Esophagus muscularis mucosa (tissue), 4 donors: ENCODE results near the gene RAB3GAP2. TPM values are rescaled to one million over a fixed set of nuclear protein-coding genes. Genes with fewer than 3 reads are reported as not detected.

Experiments used
- DNase-seq: peaks from one replicate; pipeline ENCODE4 v3.0.0-alpha.2; 2017; ENCODE audit errors: extremely low spot score
- H3K27ac ChIP-seq, 4 donors: fragments of 200-600 bp; sonication (generic); replicated peaks in 1 of 4; 1 replicate in 3 of 4; 2 replicates in 1 of 4; pipeline ENCODE4 v1.5.1; 2016 to 2019; ENCODE audit warnings: mild to moderate bottlenecking in 1 of 4
- H3K27me3 ChIP-seq, 4 donors: fragments of 200-600 bp; sonication (generic); one replicate each; pipeline versions ENCODE4 v1.5.1 to v1.6.0; 2016 to 2019
- H3K36me3 ChIP-seq, 4 donors: fragments of 200-600 bp; sonication (generic); one replicate each; pipeline ENCODE4 v1.5.1; 2016 to 2019
- H3K4me1 ChIP-seq, 4 donors: fragments of 200-600 bp; sonication (generic); one replicate each; pipeline ENCODE4 v1.5.1; 2016 to 2019
- H3K4me3 ChIP-seq, 4 donors: fragments of 200-600 bp; sonication (generic); 1 replicate in 2 of 4; 2 replicates in 2 of 4; pipeline ENCODE4 v1.5.1; 2016 to 2019; ENCODE audit warnings: mild to moderate bottlenecking in 4 of 4, moderate library complexity in 1 of 4
- H3K9me3 ChIP-seq, 4 donors: fragments of 200-600 bp; sonication (generic); 1 replicate in 3 of 4; 2 replicates in 1 of 4; pipeline ENCODE4 v1.5.1; 2016 to 2019
- EP300 ChIP-seq: sonication (generic); formaldehyde crosslinking; IDR thresholded peaks from one replicate; pipeline ENCODE4 v1.6.1; 2017; ENCODE audit warnings: antibody characterized with exemption
- POLR2A ChIP-seq: fragments of 450-650 bp; IDR thresholded peaks from one replicate; pipeline ENCODE4 v1.6.1; 2017; ENCODE audit warnings: antibody characterized with exemption, moderate library complexity, mild to moderate bottlenecking, low read depth
- POLR2AphosphoS5 ChIP-seq, 2 donors: sonication (generic); formaldehyde crosslinking; IDR thresholded peaks; one replicate each; pipeline ENCODE4 v1.6.1; 2017; ENCODE audit warnings: antibody characterized with exemption in 2 of 2
- WGBS: methylation state at CpG from one replicate; pipeline ENCODE4 v1.1.5; 2018; 5-methylcytosine and 5-hydroxymethylcytosine counted together
- intact Hi-C: fragments of 100-400 bp; cut with DNase I; formaldehyde crosslinking; loops from one replicate; pipeline ENCODE4 v1.15.1; 2023
- total RNA-seq, 4 donors: library from RNA; depleted of rRNA; stranded (reverse); fragments of >200 nt; gene quantifications; one replicate each; pipeline versions ENCODE4 v1.1.0 to v1.2.1, GENCODE V29; 2016
- TF ChIP-seq, protein P1 (sequence below), 3 experiments: fragments of 200-600 bp in 2 of 3; fragments of 450-650 bp in 1 of 3; sonication (generic) in 2 of 3; IDR thresholded peaks; one replicate each; pipeline ENCODE4 v1.5.1; 2017 to 2019; ENCODE audit warnings: antibody characterized with exemption in 3 of 3, mild to moderate bottlenecking in 2 of 3, moderate library complexity in 1 of 3

Gene RAB3GAP2
- total RNA-seq, 4 donors from 2014 or later, result 19.8 to 23.0 (median 21.2) TPM

DNA sequence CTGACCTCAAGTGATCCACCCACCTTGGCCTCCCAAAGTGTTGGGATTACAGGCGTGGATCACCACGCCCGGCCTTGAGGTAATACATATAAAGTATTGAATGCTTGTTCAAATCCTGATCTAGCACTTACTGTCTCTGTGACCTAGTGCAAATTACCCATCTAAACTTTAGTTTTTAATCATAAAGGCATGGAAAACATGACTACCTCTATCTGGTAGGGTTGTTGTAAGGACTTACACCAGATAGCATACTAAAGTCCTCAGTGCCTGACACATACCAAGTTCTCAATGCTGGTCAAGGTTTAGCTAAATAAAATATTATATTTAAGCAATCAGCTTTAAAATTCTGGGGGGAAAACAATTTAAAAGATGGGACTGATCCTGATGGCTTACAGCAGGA lies 38.3 kb downstream of the RAB3GAP2 start:
- 97% methylated on average over 3 of the region's 3 CpGs for WGBS
- Histone ChIP-seq H3K4me3 (no peak overlapping the region), H3K4me1 (peaks cover 0 to 32% (median 20%) of the 10 kb centered on the region in 4 donors), H3K9me3 (no peaks in the 10 kb centered on the region), H3K27me3 (no peaks in the 10 kb centered on the region), H3K36me3 (peaks cover 0 to 8% (median 3%) of the 10 kb centered on the region in 4 donors), H3K27ac (no peak overlapping the region)
- intact Hi-C loops, result no loop called here
- no peak for DNase-seq
- TF ChIP-seq, protein P1, sequence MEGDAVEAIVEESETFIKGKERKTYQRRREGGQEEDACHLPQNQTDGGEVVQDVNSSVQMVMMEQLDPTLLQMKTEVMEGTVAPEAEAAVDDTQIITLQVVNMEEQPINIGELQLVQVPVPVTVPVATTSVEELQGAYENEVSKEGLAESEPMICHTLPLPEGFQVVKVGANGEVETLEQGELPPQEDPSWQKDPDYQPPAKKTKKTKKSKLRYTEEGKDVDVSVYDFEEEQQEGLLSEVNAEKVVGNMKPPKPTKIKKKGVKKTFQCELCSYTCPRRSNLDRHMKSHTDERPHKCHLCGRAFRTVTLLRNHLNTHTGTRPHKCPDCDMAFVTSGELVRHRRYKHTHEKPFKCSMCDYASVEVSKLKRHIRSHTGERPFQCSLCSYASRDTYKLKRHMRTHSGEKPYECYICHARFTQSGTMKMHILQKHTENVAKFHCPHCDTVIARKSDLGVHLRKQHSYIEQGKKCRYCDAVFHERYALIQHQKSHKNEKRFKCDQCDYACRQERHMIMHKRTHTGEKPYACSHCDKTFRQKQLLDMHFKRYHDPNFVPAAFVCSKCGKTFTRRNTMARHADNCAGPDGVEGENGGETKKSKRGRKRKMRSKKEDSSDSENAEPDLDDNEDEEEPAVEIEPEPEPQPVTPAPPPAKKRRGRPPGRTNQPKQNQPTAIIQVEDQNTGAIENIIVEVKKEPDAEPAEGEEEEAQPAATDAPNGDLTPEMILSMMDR (IDR thresholded peaks at IDR 0.05), result no peak
- TF ChIP-seq EP300, result no peak
- TF ChIP-seq POLR2AphosphoS5 (IDR thresholded peaks at IDR 0.05), result no peak
- TF ChIP-seq POLR2A, result no peak

DNA sequence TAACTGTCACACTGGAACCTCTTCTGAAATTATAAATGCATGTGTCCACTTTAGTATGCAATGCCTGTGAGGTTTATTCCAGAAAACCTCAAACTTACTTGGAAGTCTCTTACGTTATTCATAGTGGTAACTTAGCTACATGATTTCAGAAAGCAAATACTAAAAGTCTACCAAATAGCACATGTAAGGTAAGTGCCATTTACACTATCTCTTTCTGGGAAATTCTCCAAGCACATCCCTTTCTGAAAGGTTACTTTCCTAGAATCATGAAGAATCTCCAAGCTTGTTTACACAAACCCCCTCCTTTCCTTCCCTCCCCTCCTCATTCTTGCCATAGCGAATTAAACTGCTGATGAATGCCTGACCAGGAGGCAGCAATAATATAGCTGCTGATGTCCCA lies 42.5 kb downstream of the RAB3GAP2 start:
- H3K27ac ChIP-seq, result no peak overlapping the region
- peaks cover 0 to 8% (median 3%) of the 10 kb centered on the region in 4 donors for H3K36me3 ChIP-seq
- TF ChIP-seq POLR2AphosphoS5 (IDR thresholded peaks at IDR 0.05) (no peak), POLR2A (no peak), EP300 (no peak)
- TF ChIP-seq, protein P1 (IDR thresholded peaks at IDR 0.05), result no peak
- H3K4me1 ChIP-seq, result peaks cover 13 to 48% (median 45%) of the 10 kb centered on the region in 4 donors
- no peak overlapping the region for H3K4me3 ChIP-seq
- no peaks in the 10 kb centered on the region for H3K9me3 ChIP-seq
- DNase-seq, result no peak
- WGBS, result 46% methylated on average over 2 of the region's 2 CpGs
- intact Hi-C loops, result no loop called here
- no peaks in the 10 kb centered on the region for H3K27me3 ChIP-seq

DNA sequence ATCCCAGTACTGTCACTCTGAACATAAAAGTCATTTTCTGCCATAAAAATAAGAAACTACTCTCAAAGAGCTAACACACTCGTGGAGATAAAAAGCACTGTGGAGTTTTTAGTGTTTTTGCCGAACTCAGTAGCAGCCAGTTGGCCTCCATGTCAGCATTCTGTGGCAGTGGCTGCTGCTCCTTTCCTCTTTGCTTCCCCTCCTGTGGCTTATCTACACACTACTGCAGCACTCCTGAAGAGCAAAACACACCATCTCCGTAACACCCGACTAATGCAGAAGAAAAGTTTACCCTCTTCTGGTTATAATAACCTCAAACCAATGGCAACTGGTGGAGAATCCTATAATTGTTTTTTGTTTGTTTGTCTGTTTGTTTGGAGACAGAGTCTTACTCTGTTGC lies 44.9 kb downstream of the RAB3GAP2 start:
- intact Hi-C loops, result no loop called here
- DNase-seq, result no peak

DNA sequence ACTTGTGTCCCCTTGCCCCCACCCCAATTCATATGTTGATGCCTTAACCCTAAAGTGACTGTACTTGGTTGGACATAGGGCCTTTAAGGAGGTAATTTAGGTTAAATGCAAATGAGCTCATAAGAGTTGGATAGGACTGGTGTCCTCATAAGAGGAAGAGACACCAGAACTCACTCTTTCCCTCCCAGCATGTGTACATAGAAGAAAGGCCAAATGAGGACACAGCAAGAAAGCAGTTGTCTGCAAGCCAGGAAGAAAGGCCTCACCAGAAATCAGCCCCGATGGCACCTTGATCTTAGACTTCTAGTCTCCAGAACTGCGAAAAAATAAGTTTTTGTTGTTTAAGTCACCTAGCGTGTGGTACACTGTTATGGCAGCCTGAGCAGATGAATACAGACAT lies 45.5 kb downstream of the RAB3GAP2 start:
- TF ChIP-seq POLR2AphosphoS5 (IDR thresholded peaks at IDR 0.05) (no peak), EP300 (no peak), POLR2A (no peak)
- TF ChIP-seq, protein P1 (IDR thresholded peaks at IDR 0.05), result no peak
- Histone ChIP-seq H3K27me3 (no peaks in the 10 kb centered on the region), H3K4me3 (no peak overlapping the region), H3K4me1 (peaks cover 13 to 57% (median 54%) of the 10 kb centered on the region in 4 donors), H3K36me3 (peaks cover 0 to under 1% (median 0%) of the 10 kb centered on the region in 4 donors), H3K9me3 (no peaks in the 10 kb centered on the region), H3K27ac (no peak overlapping the region)
- 88% methylated on average over 3 of the region's 3 CpGs for WGBS
- no peak for DNase-seq
- intact Hi-C loops, result no loop called here

More for the DNA sequence above, 44.9 kb downstream of the RAB3GAP2 start:
- no peak overlapping the region for H3K4me3 ChIP-seq
- TF ChIP-seq EP300 (no peak), POLR2AphosphoS5 (IDR thresholded peaks at IDR 0.05) (no peak), POLR2A (no peak)
- TF ChIP-seq, protein P1 (IDR thresholded peaks at IDR 0.05), result no peak
- H3K27ac ChIP-seq, result no peak overlapping the region
- H3K36me3 ChIP-seq, result peaks cover 0 to 7% (median 3%) of the 10 kb centered on the region in 4 donors
- no peaks in the 10 kb centered on the region for H3K9me3 ChIP-seq
- WGBS, result 88% methylated on average over 4 of the region's 4 CpGs
- peaks cover 13 to 56% (median 54%) of the 10 kb centered on the region in 4 donors for H3K4me1 ChIP-seq
- H3K27me3 ChIP-seq, result no peaks in the 10 kb centered on the region

DNA sequence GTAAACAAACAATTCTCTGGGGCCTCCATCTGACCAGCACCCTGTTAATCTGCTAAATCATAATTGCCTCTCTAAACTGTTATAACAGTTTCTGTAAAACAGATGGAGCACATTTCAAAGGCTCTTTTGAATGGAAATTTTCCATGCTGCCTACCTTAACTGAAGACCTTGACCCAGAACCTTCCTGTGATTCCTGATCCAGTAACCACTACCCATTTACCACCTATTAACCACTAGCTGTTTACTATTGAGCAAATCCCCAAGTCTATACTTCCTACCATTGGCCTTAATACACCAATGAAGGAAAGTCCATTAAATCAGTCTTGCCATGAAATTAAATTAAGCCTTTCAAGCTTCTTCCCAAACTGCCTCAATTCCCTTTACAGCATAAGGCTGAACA lies 46.3 kb downstream of the RAB3GAP2 start:
- Histone ChIP-seq H3K27me3 (no peaks in the 10 kb centered on the region), H3K9me3 (no peaks in the 10 kb centered on the region), H3K4me1 (peaks cover 13 to 55% (median 54%) of the 10 kb centered on the region in 4 donors), H3K27ac (no peak overlapping the region), H3K4me3 (no peak overlapping the region), H3K36me3 (no peaks in the 10 kb centered on the region)
- no peak for DNase-seq
- TF ChIP-seq POLR2A (no peak), POLR2AphosphoS5 (IDR thresholded peaks at IDR 0.05) (no peak), EP300 (no peak)
- TF ChIP-seq, protein P1 (IDR thresholded peaks at IDR 0.05), result no peak
- intact Hi-C loops, result no loop called here
